ENCODE data around the gene MAP2K1. TPM values are rescaled to one million over a fixed set of nuclear protein-coding genes. Genes with fewer than 3 reads are reported as not detected.

The MAP2K1 gene
- polyA plus RNA-seq, 1 of the 3 experiments (the other 2 are of a cell fraction): 21.8 TPM

GRCh38 chr15:66504563-66505429 lies 118.1 kb downstream of the MAP2K1 start, which contains the start of the genes RPL4 and ZWILCH (continued):
- no peak for TF ChIP-seq USF2 (IDR thresholded peaks at IDR 0.05; ENCODE audit: borderline replicate concordance, low read depth, low read length)
- TF ChIP-seq CTCF (IDR thresholded peaks at IDR 0.05): no peak
- peak; percentile 98 for TF ChIP-seq CHD2 (IDR thresholded peaks at IDR 0.05; ENCODE audit: low read length, partially characterized antibody)
- TF ChIP-seq MEF2A (IDR thresholded peaks at IDR 0.05; ENCODE audit: borderline replicate concordance, low read depth): no peak
- TF ChIP-seq YY1 (IDR thresholded peaks at IDR 0.05; ENCODE audit: low read depth): peak; percentile 95
- no peak for TF ChIP-seq NRF1 (IDR thresholded peaks at IDR 0.05; ENCODE audit: low read depth, low read length)
- TF ChIP-seq FOSL2 (IDR thresholded peaks at IDR 0.05; ENCODE audit: borderline replicate concordance, low read depth): no peak
- 0 out of 2 replicates have a peak, but pooled peaks have one; percentile 48 for TF ChIP-seq PBX3 (IDR thresholded peaks at IDR 0.05)
- TF ChIP-seq GABPA (IDR thresholded peaks at IDR 0.05; ENCODE audit: low read depth): peak; percentile 89
- TF ChIP-seq EP300 (IDR thresholded peaks at IDR 0.05; ENCODE audit: borderline replicate concordance in 1 of 2, low read depth in 1 of 2, low read length in 1 of 2): 0 out of 4 replicates have a peak, but pooled peaks of 1 of the 2 experiments have one; percentile 2

- Histone ChIP-seq H3K27ac (ENCODE audit: low read depth in 2 of 2, low read length in 1 of 2) (peak overlapping the region; percentile 96 to 98), H3K4me3 (ENCODE audit: low read depth in 2 of 2, low read length in 1 of 2) (peak overlapping the region; percentile 79 to 98), H3K79me2 (ENCODE audit: insufficient read depth) (peaks cover 88% of the 10 kb centered on the region), H3K9me2 (no peaks in the 10 kb centered on the region), H3K27me3 (ENCODE audit: insufficient read depth) (no peaks in the 10 kb centered on the region), H3K9ac (peak overlapping the region; percentile 96), H3K36me3 (replicated peaks in 1 of 2; ENCODE audit: control insufficient read depth in 1 of 2, insufficient read depth in 2 of 2, low read length in 1 of 2) (peaks cover 33 to 43% of the 10 kb centered on the region in 2 experiments), H3K4me1 (ENCODE audit: control insufficient read depth in 1 of 2, insufficient read depth in 2 of 2, low read depth in 1 of 2, low read length in 1 of 2) (peaks cover 9 to 11% of the 10 kb centered on the region in 2 experiments; a peak in 3 of 4 replicates), H3K4me2 (peak overlapping the region; percentile 75), H2AFZ (ENCODE audit: low read depth) (peak overlapping the region; percentile 93), H4K20me1 (ENCODE audit: insufficient read depth) (peaks cover 38% of the 10 kb centered on the region), H3F3A (replicated peaks; ENCODE audit: insufficient read depth) (peaks cover 26% of the 10 kb centered on the region), H3K9me3 (no peaks in the 10 kb centered on the region)
- TF ChIP-seq MEF2A (IDR thresholded peaks at IDR 0.05; ENCODE audit: borderline replicate concordance, low read depth) (no peak), EZH2phosphoT487 (IDR thresholded peaks at IDR 0.05; ENCODE audit: borderline replicate concordance, low read depth) (no peak), RAD21 (IDR thresholded peaks at IDR 0.05; ENCODE audit: low read length) (no peak), RXRA (IDR thresholded peaks at IDR 0.05; ENCODE audit: borderline replicate concordance, low read depth) (no peak), USF2 (IDR thresholded peaks at IDR 0.05; ENCODE audit: borderline replicate concordance, low read depth, low read length) (no peak), MXI1 (IDR thresholded peaks at IDR 0.05; ENCODE audit: low read depth, low read length) (peak; percentile 11; the same call in 1 of the 2 replicates)
- ChIA-PET CTCF (interaction anchor here (1.0 to 2.6 kb wide), 6 partner anchors 8 to 119 kb away, joined by 3 to 14 read pairs (median 4); partner anchors contain the start of genes MAP2K1 and SNAPC5), POLR2A (interaction anchor here (0.6 to 0.8 kb wide), 2 partner anchors 94 to 1327 kb away, joined by 3 read pairs; no protein-coding TSS in a partner anchor)
- 3% methylated on average over 13 of the region's 13 CpGs for WGBS (ENCODE audit: low lambda C conversion rate)
- no peak for DNase-seq
These were observed 118.7 kb downstream of the MAP2K1 start for GRCh38 chr15:66505430-66505811.

Data from SK-N-SH (cell line).